Transverse colon (tissue), 4 donors: ENCODE results near the gene IKZF1. TPM values are rescaled to one million over a fixed set of nuclear protein-coding genes. Genes with fewer than 3 reads are reported as not detected.

Source experiments
- DNase-seq: peaks from one replicate; pipeline ENCODE4 v3.0.0-alpha.2; 2019
- H3K27ac ChIP-seq, 4 donors: fragments of 200-600 bp; sonication (generic); 2 replicates each; pipeline ENCODE4 v1.5.1; 2016 to 2018; ENCODE audit warnings: inconsistent platforms in 4 of 4
- H3K27me3 ChIP-seq: fragments of 200-600 bp; sonication (generic); 2 replicates; pipeline ENCODE4 v1.5.1; 2017; ENCODE audit warnings: inconsistent platforms
- H3K36me3 ChIP-seq, 4 donors: fragments of 200-600 bp; sonication (generic); 2 replicates each; pipeline ENCODE4 v1.5.1; 2017 to 2019; ENCODE audit warnings: inconsistent platforms in 4 of 4
- H3K4me1 ChIP-seq, 4 donors: fragments of 200-600 bp; sonication (generic); 2 replicates each; pipeline ENCODE4 v1.5.1; 2017 to 2020; ENCODE audit warnings: inconsistent platforms in 4 of 4
- H3K4me3 ChIP-seq, 4 donors: fragments of 200-600 bp; sonication (generic); 1 replicate in 1 of 4; 2 replicates in 3 of 4; pipeline versions ENCODE4 v1.5.1 to v1.6.1; 2017 to 2019; ENCODE audit warnings: inconsistent platforms in 4 of 4
- H3K9me3 ChIP-seq, 2 donors: fragments of 200-600 bp; sonication (generic); 2 replicates each; pipeline ENCODE4 v1.5.1; 2017 to 2019; ENCODE audit warnings: inconsistent platforms in 2 of 2
- EP300 ChIP-seq: sonication (generic); formaldehyde crosslinking; IDR thresholded peaks from one replicate; pipeline ENCODE4 v1.6.1; 2017; ENCODE audit warnings: antibody characterized with exemption, low read depth
- POLR2A ChIP-seq: fragments of 450-650 bp; IDR thresholded peaks from one replicate; pipeline ENCODE4 v1.6.1; 2016; ENCODE audit warnings: antibody characterized with exemption, mild to moderate bottlenecking, moderate library complexity
- POLR2AphosphoS5 ChIP-seq, 3 donors: sonication (generic); formaldehyde crosslinking; IDR thresholded peaks; one replicate each; pipeline ENCODE4 v1.6.1; 2016; ENCODE audit warnings: antibody characterized with exemption in 3 of 3
- WGBS, 2 donors: methylation state at CpG; one replicate each; pipeline ENCODE4 v1.1.5; 2018; ENCODE audit warnings: low coverage in 1 of 2; 5-methylcytosine and 5-hydroxymethylcytosine counted together
- in situ Hi-C, 4 donors: fragments of 200-750 bp; cut with MboI; loops; one replicate each; pipeline versions ENCODE4 v1.15.0 to v1.15.1; 2017; ENCODE audit warnings: low sequenced_read_pairs in 3 of 4, low pct_ligation_motif_present in 1 of 4, low pct_unique_long_range_greater_than_20kb in 1 of 4
- intact Hi-C: fragments of 100-400 bp; cut with DNase I; formaldehyde crosslinking; loops from one replicate; pipeline ENCODE4 v1.15.1; 2023; ENCODE audit warnings: low total_unique reads
- total RNA-seq, 4 donors: library from RNA; depleted of rRNA; stranded (reverse); fragments of >200 nt; gene quantifications; one replicate each; pipeline ENCODE4 v1.1.0, GENCODE V29; 2016
- TF ChIP-seq, protein P1 (sequence below), 5 experiments: fragments of 200-600 bp in 3 of 5; fragments of 450-650 bp in 2 of 5; sonication (generic) in 3 of 5; IDR thresholded peaks; 1 replicate in 2 of 5; 2 replicates in 3 of 5; pipeline ENCODE4 v1.5.1; 2016 to 2017; ENCODE audit warnings: antibody characterized with exemption in 5 of 5, inconsistent platforms in 3 of 5, mild to moderate bottlenecking in 2 of 5, moderate library complexity in 1 of 5

Gene IKZF1
- total RNA-seq, 4 donors from 2014 or later: 9.2 to 116 (median 29.1) TPM

DNA sequence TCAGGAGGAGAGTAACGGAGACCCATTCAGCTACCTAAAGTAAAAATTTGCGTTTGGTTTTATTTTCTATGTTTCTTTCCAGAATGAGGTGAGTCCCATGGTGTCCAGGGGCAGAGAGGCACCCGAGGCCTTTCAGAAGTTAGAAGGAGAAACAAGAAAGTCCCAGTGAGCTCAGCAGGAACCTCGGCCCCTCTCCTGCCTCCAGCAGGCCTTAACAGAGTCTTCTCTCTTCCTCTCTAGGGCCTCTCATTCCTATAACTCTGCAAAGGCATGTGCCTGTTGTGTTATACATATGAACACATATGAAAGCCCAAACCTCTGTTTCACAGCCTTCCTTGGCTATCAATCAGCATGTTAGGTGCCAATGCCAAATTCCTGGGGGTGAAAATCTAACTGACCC is 20.8 kb upstream of the IKZF1 start:
- in situ Hi-C loops: no loop called here
- H3K27me3 ChIP-seq: no peaks in the 10 kb centered on the region
- H3K27ac ChIP-seq: peak overlapping the region in 1 of 4 donors; percentile 72
- no peak for DNase-seq
- no peaks in the 10 kb centered on the region for H3K9me3 ChIP-seq
- H3K4me3 ChIP-seq: no peak overlapping the region
- H3K36me3 ChIP-seq: no peaks in the 10 kb centered on the region
- H3K4me1 ChIP-seq: no peaks in the 10 kb centered on the region
- TF ChIP-seq POLR2A: no peak
- TF ChIP-seq EP300: no peak
- no peak for TF ChIP-seq POLR2AphosphoS5 (IDR thresholded peaks at IDR 0.05)
- TF ChIP-seq, protein P1, sequence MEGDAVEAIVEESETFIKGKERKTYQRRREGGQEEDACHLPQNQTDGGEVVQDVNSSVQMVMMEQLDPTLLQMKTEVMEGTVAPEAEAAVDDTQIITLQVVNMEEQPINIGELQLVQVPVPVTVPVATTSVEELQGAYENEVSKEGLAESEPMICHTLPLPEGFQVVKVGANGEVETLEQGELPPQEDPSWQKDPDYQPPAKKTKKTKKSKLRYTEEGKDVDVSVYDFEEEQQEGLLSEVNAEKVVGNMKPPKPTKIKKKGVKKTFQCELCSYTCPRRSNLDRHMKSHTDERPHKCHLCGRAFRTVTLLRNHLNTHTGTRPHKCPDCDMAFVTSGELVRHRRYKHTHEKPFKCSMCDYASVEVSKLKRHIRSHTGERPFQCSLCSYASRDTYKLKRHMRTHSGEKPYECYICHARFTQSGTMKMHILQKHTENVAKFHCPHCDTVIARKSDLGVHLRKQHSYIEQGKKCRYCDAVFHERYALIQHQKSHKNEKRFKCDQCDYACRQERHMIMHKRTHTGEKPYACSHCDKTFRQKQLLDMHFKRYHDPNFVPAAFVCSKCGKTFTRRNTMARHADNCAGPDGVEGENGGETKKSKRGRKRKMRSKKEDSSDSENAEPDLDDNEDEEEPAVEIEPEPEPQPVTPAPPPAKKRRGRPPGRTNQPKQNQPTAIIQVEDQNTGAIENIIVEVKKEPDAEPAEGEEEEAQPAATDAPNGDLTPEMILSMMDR (IDR thresholded peaks at IDR 0.05): no peak
- intact Hi-C loops: no loop called here
- WGBS, 2 donors: 78 to 83% methylated on average over 1 to 4 of the region's 4 CpGs

DNA sequence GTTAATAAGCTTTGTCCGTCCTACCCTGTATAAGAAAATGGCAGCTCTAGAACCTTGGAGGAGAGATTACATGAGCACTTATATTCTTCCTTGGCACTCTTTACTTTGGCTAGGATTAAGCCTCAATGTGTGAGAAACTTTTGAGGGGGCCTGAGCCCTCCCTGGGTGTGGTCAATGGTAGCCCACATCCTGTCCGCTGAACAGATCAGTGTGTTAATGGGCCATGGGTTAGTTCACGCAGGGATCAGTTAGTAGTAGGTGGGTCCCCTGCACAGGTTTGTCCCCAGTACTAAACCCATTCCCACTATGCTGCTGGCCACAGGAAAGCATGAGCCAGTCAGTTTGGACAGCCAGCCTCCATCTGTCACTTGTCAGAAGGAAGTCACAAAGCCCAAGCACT is 20.2 kb upstream of the IKZF1 start:
- H3K4me3 ChIP-seq: no peak overlapping the region
- H3K4me1 ChIP-seq: no peaks in the 10 kb centered on the region
- no peaks in the 10 kb centered on the region for H3K36me3 ChIP-seq
- no peak overlapping the region for H3K27ac ChIP-seq
- no peak for DNase-seq
- H3K9me3 ChIP-seq: no peaks in the 10 kb centered on the region
- intact Hi-C loops: no loop called here
- in situ Hi-C loops: no loop called here
- TF ChIP-seq, protein P1 (IDR thresholded peaks at IDR 0.05): no peak
- TF ChIP-seq POLR2AphosphoS5 (IDR thresholded peaks at IDR 0.05) (no peak), POLR2A (no peak), EP300 (no peak)
- no peaks in the 10 kb centered on the region for H3K27me3 ChIP-seq
- 80 to 84% methylated on average over 1 to 3 of the region's 3 CpGs for WGBS, 2 donors

DNA sequence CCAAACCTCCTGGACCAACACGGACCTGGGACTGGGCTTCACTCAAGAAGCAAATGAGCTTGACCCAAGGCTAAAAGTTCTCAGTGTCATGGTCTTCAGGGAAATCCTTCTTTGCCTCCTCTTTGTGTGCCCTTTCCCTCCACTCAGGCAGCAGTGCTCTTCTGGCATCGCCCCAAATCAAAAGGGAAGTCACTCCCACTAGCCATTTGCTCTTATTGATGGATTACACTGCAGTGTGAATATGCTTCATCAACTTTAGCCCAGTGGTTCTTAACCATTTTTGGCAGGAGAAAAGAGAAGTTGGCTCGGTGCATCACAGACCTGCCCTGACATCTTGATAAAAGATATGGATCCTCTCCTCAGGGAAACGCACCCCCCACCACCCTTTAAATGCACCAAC is 19.2 kb upstream of the IKZF1 start:
- no peaks in the 10 kb centered on the region for H3K9me3 ChIP-seq
- in situ Hi-C loops (no loop called here), intact Hi-C loops (no loop called here)
- TF ChIP-seq POLR2AphosphoS5 (IDR thresholded peaks at IDR 0.05) (no peak), POLR2A (no peak), EP300 (no peak)
- TF ChIP-seq, protein P1 (IDR thresholded peaks at IDR 0.05): no peak
- H3K36me3 ChIP-seq: no peaks in the 10 kb centered on the region
- H3K27ac ChIP-seq: no peak overlapping the region
- H3K4me1 ChIP-seq: no peaks in the 10 kb centered on the region
- no peak overlapping the region for H3K4me3 ChIP-seq
- H3K27me3 ChIP-seq: no peaks in the 10 kb centered on the region
- DNase-seq: no peak
- WGBS, 2 donors: 39 to 55% methylated on average over 3 to 4 of the region's 4 CpGs

- no peak overlapping the region for H3K27ac ChIP-seq
- no peaks in the 10 kb centered on the region for H3K4me1 ChIP-seq
- intact Hi-C loops: no loop called here
- no peak for DNase-seq
- WGBS, 2 donors: 50 to 79% methylated on average over 1 of the region's 1 CpG
- H3K4me3 ChIP-seq: no peak overlapping the region
- in situ Hi-C loops: no loop called here
- no peak for TF ChIP-seq POLR2A
- no peak for TF ChIP-seq POLR2AphosphoS5 (IDR thresholded peaks at IDR 0.05)
- TF ChIP-seq EP300: no peak
- TF ChIP-seq, protein P1 (IDR thresholded peaks at IDR 0.05): no peak
- no peaks in the 10 kb centered on the region for H3K9me3 ChIP-seq
- no peaks in the 10 kb centered on the region for H3K36me3 ChIP-seq
- H3K27me3 ChIP-seq: no peaks in the 10 kb centered on the region
These were observed 17.4 kb upstream of the IKZF1 start for GRCh38 chr7:50287129-50287528.
